ENCODE measurements around the gene BCAS3.

DNA sequence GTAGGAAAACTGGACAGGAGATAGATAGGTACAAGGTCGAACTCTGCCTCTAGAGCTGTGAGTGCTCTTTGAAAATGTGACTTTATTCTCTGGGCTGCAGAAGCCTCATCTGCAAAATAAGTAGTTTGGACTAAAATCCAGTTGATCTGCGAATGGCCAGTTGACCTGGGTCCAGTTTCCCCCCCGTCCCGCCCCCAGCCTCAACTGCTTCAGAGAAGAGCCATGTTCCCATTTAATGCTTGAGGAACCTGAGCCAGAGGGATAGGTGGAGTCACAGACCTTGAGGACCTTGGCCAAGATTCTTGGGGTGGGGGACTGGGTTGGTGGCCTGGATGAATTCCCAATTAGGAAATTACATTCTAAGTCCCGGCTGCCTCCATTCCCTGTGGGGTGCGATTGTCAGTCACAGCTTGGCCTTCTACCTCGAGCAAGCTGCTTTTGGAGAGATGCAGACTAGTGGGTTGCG is 736.0 kb downstream of the BCAS3 start:
- TF ChIP-seq CTCF (IDR thresholded peaks at IDR 0.05) (no peak), POLR2A (IDR thresholded peaks at IDR 0.05) (no peak), EP300 (IDR thresholded peaks at IDR 0.05) (no peak)

Data from ovary (tissue), 3 donors.